Fibroblast of villous mesenchyme (primary cell): ENCODE results near the gene C3orf70. TPM values are rescaled to one million over a fixed set of nuclear protein-coding genes. Genes with fewer than 3 reads are reported as not detected.

ENCODE experiments used
- DNase-seq: peaks from one replicate; pipeline ENCODE4 v3.0.0-alpha.2; 2010; ENCODE audit warnings: low read depth
- H3K4me3 ChIP-seq: 2 replicates; pipeline ENCODE4 v1.5.1; 2011; ENCODE audit warnings: low read depth, mild to moderate bottlenecking, low read length
- total RNA-seq: library from RNA; depleted of rRNA; stranded (reverse); fragments of >200 nt; gene quantifications from 2 replicates; pipeline ENCODE4 v1.2.3, GENCODE V29; 2012
- TF ChIP-seq, protein P1 (sequence below): IDR thresholded peaks from 2 replicates; pipeline ENCODE4 v1.5.1; 2012; ENCODE audit warnings: low read depth, mild to moderate bottlenecking, low read length; ENCODE audit not compliant: insufficient read depth

C3orf70 gene
- total RNA-seq, 1 donor, result 2.2 TPM

DNA sequence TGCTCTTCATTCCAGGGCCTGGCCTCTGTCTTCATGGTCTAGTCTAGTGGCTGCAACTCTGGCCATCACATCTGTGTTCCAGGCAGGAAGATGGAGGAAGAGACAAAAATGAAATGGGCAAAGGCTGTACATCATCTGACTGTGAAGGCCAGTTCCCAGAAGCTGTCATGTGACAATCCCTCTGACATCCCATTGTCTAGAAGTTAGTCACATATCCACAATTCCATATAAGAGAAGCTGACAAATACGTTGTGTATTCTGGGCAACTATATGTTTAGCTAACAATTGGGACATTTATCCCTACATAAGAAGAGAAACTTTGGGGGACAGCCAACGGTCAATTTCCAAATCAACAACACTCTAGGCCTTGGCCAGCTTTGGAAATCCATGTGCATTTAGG, 34.5 kb upstream of the C3orf70 start:
- TF ChIP-seq, protein P1, sequence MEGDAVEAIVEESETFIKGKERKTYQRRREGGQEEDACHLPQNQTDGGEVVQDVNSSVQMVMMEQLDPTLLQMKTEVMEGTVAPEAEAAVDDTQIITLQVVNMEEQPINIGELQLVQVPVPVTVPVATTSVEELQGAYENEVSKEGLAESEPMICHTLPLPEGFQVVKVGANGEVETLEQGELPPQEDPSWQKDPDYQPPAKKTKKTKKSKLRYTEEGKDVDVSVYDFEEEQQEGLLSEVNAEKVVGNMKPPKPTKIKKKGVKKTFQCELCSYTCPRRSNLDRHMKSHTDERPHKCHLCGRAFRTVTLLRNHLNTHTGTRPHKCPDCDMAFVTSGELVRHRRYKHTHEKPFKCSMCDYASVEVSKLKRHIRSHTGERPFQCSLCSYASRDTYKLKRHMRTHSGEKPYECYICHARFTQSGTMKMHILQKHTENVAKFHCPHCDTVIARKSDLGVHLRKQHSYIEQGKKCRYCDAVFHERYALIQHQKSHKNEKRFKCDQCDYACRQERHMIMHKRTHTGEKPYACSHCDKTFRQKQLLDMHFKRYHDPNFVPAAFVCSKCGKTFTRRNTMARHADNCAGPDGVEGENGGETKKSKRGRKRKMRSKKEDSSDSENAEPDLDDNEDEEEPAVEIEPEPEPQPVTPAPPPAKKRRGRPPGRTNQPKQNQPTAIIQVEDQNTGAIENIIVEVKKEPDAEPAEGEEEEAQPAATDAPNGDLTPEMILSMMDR, result no peak
- DNase-seq, result no peak
- H3K4me3 ChIP-seq, result no peak overlapping the region

DNA sequence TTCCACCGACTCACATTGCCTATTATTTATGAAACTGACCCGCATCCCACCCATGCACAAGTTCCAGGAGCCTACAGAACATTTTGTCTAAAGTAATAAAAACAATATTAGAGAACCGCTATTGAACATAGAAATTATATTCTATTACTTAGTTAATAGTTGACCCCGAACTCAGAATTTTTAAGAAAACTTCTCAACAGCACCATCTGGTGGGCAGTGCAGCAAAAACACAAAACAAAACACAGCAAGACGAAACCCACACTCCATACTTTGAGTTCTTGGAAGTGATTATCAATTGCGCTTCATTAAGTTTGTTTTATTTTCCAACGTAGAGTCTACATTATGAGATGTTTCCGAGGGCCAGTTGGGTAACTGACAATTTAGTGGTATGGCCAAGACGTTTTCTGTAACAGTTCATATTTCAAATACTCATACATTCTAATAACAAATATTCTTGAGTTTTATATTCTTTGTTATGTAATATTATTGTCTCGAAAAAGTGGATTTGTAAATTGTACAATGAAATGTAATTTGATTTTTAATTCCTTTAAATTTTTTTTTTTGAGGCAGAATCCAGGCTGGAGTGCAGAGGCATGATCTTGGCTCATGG, 24.0 kb upstream of the C3orf70 start:
- H3K4me3 ChIP-seq, result no peak overlapping the region

DNA sequence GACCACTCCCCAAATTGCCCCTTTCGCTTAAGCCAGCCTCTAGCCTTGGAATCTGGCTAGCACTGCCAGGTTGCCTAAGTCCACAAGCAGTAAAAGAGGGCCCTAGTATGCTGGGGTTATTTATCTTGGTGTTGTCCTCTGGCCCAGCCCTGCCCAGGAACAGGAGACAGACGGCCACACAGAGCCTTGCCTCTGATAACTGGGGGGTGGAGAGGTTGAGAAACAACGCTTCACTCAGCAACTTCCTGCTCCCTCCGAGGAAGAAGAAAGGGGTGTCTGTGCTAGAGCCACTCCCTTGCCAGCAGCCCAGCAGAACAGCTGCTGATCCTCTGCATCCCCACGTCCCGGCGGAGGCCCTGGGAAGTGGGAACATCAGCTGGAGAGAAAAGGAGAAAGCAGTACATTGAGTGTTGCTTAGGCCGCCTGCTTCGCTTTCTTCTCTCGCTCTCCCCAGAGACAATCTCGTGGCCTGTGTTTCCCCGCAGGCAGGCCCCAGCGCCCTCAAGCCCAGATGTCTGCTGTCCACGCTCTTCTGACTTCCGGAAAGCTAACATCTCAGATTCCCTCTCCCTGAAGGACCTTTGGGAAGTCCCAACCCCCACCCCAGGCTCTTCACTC, 22.6 kb upstream of the C3orf70 start:
- TF ChIP-seq, protein P1, result no peak
- H3K4me3 ChIP-seq, result no peak overlapping the region
- peak; percentile 62 for DNase-seq

More for the DNA sequence above, 24.0 kb upstream of the C3orf70 start:
- DNase-seq, result peak; percentile 53
- TF ChIP-seq, protein P1, result peak; percentile 70

DNA sequence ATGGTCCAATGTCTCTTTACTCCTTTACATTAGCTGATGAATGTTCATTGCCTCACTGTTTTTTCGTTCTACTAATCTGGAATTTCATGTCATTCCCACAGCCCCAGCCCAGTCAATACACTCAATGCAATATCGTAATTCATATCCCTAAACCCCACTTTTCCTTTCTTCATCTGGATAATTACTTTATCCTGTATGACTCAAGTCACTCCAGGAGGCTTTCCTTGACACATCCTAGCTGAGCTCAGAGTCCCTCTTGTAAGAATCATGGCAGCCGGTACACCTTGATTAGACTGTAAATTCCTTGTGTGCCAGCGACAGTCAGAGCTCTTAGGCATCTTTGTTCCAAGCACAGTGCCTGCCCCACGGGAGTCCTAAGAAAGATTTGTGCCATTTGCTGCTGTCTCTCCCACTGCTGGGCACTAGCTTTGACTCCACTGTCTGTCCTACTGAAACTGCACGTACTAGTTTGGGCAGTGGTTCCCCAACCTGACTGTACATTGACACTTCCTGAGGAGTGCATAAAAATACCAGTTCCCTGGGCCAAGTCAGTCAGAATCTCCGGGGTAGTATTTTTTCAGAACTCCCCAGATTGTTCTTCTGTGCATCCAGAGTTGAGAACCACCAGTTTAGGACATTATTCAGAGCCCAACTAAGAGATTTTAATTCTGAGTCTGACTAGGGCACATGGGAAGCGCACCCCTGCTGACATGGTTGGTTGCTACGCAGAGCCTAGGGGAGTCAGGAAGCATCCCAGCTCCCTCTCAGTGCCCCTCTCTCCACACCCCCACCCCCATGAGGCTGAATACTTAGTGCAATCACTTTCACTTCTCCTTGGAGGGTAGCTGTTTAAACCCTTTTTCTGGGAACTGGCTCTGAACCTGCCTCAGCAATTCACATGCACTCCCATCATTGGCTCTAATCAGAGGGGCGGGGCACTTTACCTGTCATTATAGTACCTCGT, 19.5 kb upstream of the C3orf70 start:
- no peak for DNase-seq
- no peak overlapping the region for H3K4me3 ChIP-seq
- TF ChIP-seq, protein P1, result no peak

DNA sequence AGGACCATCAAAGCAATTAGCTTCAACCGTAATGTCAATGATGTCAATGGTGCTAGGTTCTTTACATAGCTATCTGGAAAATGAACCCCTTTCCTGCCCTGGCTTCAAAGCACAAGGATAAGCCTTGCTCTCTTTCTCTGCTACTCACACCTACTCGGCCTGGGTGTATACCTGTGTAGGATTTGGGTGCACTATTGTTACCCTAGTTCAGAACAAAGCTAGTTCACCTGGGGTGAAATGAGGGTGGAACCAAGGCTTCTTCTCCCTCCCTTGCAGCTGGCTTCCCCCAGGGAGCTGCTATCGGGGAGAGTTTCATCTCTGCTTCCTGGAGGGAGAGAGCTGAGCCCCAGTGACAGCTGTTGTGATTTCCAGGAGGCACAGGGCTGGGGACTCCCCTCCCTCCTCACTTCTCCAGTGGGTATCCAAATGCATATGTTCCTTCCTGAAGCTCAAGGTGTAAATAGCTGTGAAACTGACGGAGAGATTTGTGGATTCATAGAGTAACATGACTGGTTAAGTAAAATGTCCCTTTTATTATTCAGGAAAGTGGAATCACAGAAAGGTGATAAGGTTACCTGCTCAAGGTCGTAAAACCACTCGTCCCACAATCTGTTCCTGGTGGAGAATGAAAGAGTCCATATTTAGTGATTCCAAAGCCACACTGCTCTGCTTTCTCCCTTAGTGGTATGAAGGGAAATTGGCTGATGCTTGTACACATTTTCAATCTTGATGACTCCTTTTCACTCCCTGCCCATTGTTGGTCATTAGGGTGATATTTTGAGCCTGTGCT, 11.8 kb upstream of the C3orf70 start:
- H3K4me3 ChIP-seq, result no peak overlapping the region
- DNase-seq, result no peak
- TF ChIP-seq, protein P1, result no peak

DNA sequence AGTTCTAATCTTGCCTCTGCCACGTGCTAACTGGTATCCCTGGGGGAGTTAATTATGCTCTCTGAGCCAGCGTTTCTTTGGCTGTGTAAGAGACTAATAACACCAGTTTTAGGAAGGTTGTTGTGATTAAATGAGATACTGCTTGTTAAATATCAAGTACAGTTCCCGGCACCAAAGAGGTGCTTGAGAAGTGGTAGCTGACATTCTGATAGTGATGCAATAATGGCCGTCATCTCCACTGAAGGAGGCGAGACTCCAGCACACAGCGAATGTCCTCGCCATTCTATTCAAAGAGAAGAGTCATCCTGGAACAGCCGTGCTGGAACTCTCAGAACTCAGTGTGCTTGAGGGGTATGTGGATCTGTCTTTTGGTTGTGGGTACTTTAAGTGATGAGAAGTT, 9.8 kb upstream of the C3orf70 start:
- TF ChIP-seq, protein P1, result no peak
- no peak overlapping the region for H3K4me3 ChIP-seq
- no peak for DNase-seq
